OCI-LY7 (cell line): Measurements from ENCODE around the gene HIGD2A. TPM values are rescaled to one million over a fixed set of nuclear protein-coding genes. Genes with fewer than 3 reads are reported as not detected.

Source experiments
- BruUV-seq: library from RNA; stranded (reverse); fragments of 400-500 nt; replicated peaks from 2 replicates; lab custom pipeline; 2021; lab: Mats Ljungman, UMichigan
- CTCF ChIA-PET: fragments of 300-600 bp; sonication (Branson Sonifier 250); formaldehyde crosslinking; loops from one replicate; lab custom pipeline; 2022; ENCODE audit warnings: antibody characterized with exemption; ENCODE audit not compliant: unreplicated experiment; lab: Charles Lee
- POLR2A ChIA-PET: fragments of 300-600 bp; sonication (Branson Sonifier 250); formaldehyde crosslinking; loops from one replicate; lab custom pipeline; 2022; ENCODE audit warnings: antibody characterized with exemption; lab: Charles Lee
- DNase-seq: peaks from one replicate; pipeline ENCODE4 v3.0.0-alpha.2; 2015; ENCODE audit warnings: low spot score
- H2AFZ ChIP-seq: fragments of 200-600 bp; sonication (generic), shearing (Covaris generic); 2 replicates; pipeline ENCODE4 v1.6.1; 2014; ENCODE audit warnings: mild to moderate bottlenecking, antibody characterized with exemption, low read length, moderate library complexity
- H3K27ac ChIP-seq: fragments of 200-600 bp; sonication (generic); 2 replicates; pipeline ENCODE4 v1.5.1; 2014; ENCODE audit warnings: mixed run types, low read depth, mild to moderate bottlenecking, moderate library complexity, low read length, inconsistent platforms; ENCODE audit not compliant: poor library complexity, severe bottlenecking
- H3K36me3 ChIP-seq: fragments of 200-600 bp; sonication (generic); 2 replicates; pipeline ENCODE4 v1.6.1; 2014; ENCODE audit warnings: mild to moderate bottlenecking, antibody characterized with exemption, low read length, moderate library complexity, mixed read lengths; ENCODE audit not compliant: insufficient read depth
- H3K4me1 ChIP-seq: fragments of 200-600 bp; sonication (generic); 2 replicates; pipeline ENCODE4 v1.5.1; 2014; ENCODE audit warnings: mild to moderate bottlenecking, low read length; ENCODE audit not compliant: insufficient read depth, poor library complexity, severe bottlenecking
- H3K4me2 ChIP-seq: fragments of 200-600 bp; sonication (generic); 2 replicates; pipeline ENCODE4 v1.6.1; 2014; ENCODE audit warnings: mild to moderate bottlenecking, low read length
- H3K4me3 ChIP-seq: fragments of 200-600 bp; sonication (generic); 2 replicates; pipeline ENCODE4 v1.5.1; 2014; ENCODE audit warnings: mild to moderate bottlenecking, low read depth, low read length; ENCODE audit not compliant: poor library complexity, severe bottlenecking
- H3K79me2 ChIP-seq: fragments of 200-600 bp; sonication (generic); 2 replicates; pipeline ENCODE4 v1.6.1; 2016; ENCODE audit warnings: low read depth, mild to moderate bottlenecking, low read length, moderate library complexity, mixed read lengths; ENCODE audit not compliant: insufficient read depth
- H3K9me2 ChIP-seq: fragments of 200-600 bp; sonication (generic); 2 replicates; pipeline ENCODE4 v1.6.1; 2016; ENCODE audit warnings: mild to moderate bottlenecking, low read length, mixed read lengths; ENCODE audit not compliant: insufficient read depth
- H3K9me3 ChIP-seq: fragments of 200-600 bp; sonication (generic); 2 replicates; pipeline ENCODE4 v1.6.1; 2014; ENCODE audit warnings: mild to moderate bottlenecking, mixed run types, low read length, mixed read lengths
- H4K20me1 ChIP-seq: fragments of 200-600 bp; sonication (generic); 2 replicates; pipeline ENCODE4 v1.6.1; 2014; ENCODE audit warnings: mild to moderate bottlenecking, antibody characterized with exemption, low read length, moderate library complexity, mixed read lengths; ENCODE audit not compliant: insufficient read depth
- EZH2phosphoT487 ChIP-seq: fragments of 200-600 bp; sonication (generic); IDR thresholded peaks from 2 replicates; pipeline ENCODE4 v1.6.1; 2018; ENCODE audit warnings: low read depth, borderline replicate concordance, mild to moderate bottlenecking, mixed run types, antibody characterized with exemption, low read length, moderate library complexity, mixed read lengths
- intact Hi-C: fragments of 100-400 bp; cut with micrococcal nuclease; formaldehyde crosslinking; loops from one replicate; pipeline ENCODE4 v1.10.0; 2022; ENCODE audit not compliant: unreplicated experiment
- total RNA-seq, 2 experiments: library from RNA; depleted of rRNA in 1 of 2; stranded (reverse); fragments of >200 nt in 1 of 2; shearing (Covaris generic) in 1 of 2; gene quantifications; 2 replicates each; pipeline ENCODE4 v1.2.3, GENCODE V29; 2014 to 2022
- TF ChIP-seq, protein P1 (sequence below): fragments of 200-600 bp; sonication (generic); conservative IDR thresholded peaks from 2 replicates; pipeline ENCODE4 v1.5.1; 2014; ENCODE audit warnings: mild to moderate bottlenecking, antibody characterized with exemption, low read length, moderate library complexity, mixed read lengths

Gene HIGD2A
- total RNA-seq, 2 experiments from 2014 or later, result 145 to 223 TPM

DNA sequence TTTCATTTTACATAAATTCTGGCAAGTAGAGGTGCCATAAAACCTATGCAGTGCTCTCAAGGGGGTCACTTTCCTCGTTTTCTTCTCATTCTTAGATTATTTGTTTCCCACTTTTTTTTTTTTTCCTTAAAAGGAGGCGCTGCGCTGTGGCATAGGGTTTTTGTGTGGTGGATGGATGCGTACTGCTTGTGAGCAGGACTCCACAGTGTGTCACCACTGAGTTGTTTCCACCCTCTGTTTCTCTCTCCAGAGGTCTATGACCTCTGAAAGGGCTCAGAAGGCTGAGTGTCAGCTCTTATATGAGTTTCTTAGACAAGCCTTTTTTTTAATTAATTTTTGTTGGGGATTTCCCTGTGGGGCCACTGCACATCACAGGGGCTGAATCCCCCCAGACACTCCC lies 41.4 kb downstream of the HIGD2A start:
- Histone ChIP-seq H3K4me2 (peak overlapping the region; percentile 25; the same call in 1 of the 2 replicates), H3K9me2 (no peaks in the 10 kb centered on the region), H2AFZ (peak overlapping the region; percentile 89; the same call in 1 of the 2 replicates), H3K9me3 (peaks cover 19% of the 10 kb centered on the region; the same call in 1 of the 2 replicates), H3K79me2 (no peaks in the 10 kb centered on the region), H3K27ac (no peak overlapping the region), H3K4me3 (no peak overlapping the region), H3K36me3 (no peaks in the 10 kb centered on the region), H3K4me1 (peaks cover 11% of the 10 kb centered on the region), H4K20me1 (no peaks in the 10 kb centered on the region)
- peak; percentile 52 for DNase-seq
- CTCF ChIA-PET, result no interaction called here
- TF ChIP-seq EZH2phosphoT487, result no peak
- TF ChIP-seq, protein P1, sequence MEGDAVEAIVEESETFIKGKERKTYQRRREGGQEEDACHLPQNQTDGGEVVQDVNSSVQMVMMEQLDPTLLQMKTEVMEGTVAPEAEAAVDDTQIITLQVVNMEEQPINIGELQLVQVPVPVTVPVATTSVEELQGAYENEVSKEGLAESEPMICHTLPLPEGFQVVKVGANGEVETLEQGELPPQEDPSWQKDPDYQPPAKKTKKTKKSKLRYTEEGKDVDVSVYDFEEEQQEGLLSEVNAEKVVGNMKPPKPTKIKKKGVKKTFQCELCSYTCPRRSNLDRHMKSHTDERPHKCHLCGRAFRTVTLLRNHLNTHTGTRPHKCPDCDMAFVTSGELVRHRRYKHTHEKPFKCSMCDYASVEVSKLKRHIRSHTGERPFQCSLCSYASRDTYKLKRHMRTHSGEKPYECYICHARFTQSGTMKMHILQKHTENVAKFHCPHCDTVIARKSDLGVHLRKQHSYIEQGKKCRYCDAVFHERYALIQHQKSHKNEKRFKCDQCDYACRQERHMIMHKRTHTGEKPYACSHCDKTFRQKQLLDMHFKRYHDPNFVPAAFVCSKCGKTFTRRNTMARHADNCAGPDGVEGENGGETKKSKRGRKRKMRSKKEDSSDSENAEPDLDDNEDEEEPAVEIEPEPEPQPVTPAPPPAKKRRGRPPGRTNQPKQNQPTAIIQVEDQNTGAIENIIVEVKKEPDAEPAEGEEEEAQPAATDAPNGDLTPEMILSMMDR, result peak; percentile 56; the same call in 1 of the 2 replicates
- no TSS peak for BruUV-seq
- POLR2A ChIA-PET, result no interaction called here
- intact Hi-C loops, result no loop called here

DNA sequence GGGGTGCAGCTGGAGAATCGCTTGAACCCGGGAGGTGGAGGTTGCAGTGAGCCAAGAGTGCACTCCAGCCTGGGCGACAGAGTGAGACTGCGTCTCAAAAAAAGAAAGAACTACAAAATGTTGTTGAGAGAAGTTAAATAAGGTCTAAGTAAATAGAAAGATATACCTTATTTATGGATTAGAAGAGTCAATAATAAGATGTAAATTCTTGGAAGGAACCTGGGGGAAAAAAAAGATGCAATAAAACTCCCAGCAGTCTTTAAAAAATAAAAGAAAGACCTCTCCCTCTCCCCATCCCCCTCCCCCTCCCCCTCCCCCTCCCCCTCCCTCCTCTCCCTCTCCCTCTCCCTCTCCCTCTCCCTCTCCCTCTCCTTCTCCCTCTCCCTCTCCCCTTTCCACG lies 44.2 kb downstream of the HIGD2A start:
- H3K36me3 ChIP-seq, result no peaks in the 10 kb centered on the region
- no peak overlapping the region for H3K4me3 ChIP-seq
- DNase-seq, result no peak
- ChIA-PET CTCF (no interaction called here), POLR2A (interaction anchor here (0.7 kb wide), 1 partner anchor 509 kb away, joined by 3 read pairs; no protein-coding TSS in a partner anchor)
- H3K27ac ChIP-seq, result no peak overlapping the region
- BruUV-seq, result no TSS peak
- H3K4me2 ChIP-seq, result no peak overlapping the region
- no peak for TF ChIP-seq EZH2phosphoT487
- TF ChIP-seq, protein P1, result no peak
- intact Hi-C loops, result no loop called here
- no peaks in the 10 kb centered on the region for H3K9me3 ChIP-seq
- no peaks in the 10 kb centered on the region for H3K79me2 ChIP-seq
- no peaks in the 10 kb centered on the region for H4K20me1 ChIP-seq
- H2AFZ ChIP-seq, result no peak overlapping the region
- H3K9me2 ChIP-seq, result no peaks in the 10 kb centered on the region
- H3K4me1 ChIP-seq, result peaks cover 23% of the 10 kb centered on the region

DNA sequence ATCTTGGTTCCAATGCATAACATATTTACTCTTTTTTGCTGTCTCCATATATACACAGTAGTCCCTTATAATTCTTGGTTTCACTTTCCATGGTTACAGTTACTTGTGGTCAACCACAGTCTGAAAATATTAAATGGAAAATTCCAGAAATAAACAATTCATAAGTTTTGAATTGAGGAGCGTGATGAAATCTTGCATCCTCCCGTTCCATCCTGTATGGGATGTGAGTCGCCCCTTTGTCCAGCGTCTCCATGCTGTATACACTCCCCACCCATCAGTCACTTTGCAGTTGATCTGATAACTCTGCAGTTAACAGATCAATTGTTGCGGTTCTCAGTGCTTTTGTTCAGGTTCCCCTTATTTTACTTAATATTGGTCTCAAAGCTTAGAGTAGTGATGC lies 48.1 kb downstream of the HIGD2A start:
- Histone ChIP-seq H3K9me3 (no peaks in the 10 kb centered on the region), H3K4me2 (peak overlapping the region; percentile 78), H3K27ac (no peak overlapping the region), H3K4me1 (peaks cover 12% of the 10 kb centered on the region), H2AFZ (peak overlapping the region; percentile 92), H4K20me1 (no peaks in the 10 kb centered on the region), H3K79me2 (no peaks in the 10 kb centered on the region), H3K9me2 (no peaks in the 10 kb centered on the region), H3K36me3 (no peaks in the 10 kb centered on the region), H3K4me3 (peak overlapping the region; percentile 60)
- ChIA-PET POLR2A (no interaction called here), CTCF (interaction anchor here (0.8 kb wide), 1 partner anchor 30 kb away, joined by 5 read pairs; no protein-coding TSS in a partner anchor)
- intact Hi-C loops, result no loop called here
- TF ChIP-seq, protein P1, result no peak
- TF ChIP-seq EZH2phosphoT487, result no peak
- DNase-seq, result peak; percentile 13
- no TSS peak for BruUV-seq
